ENCODE data around the gene RAB11FIP4. TPM values are rescaled to one million over a fixed set of nuclear protein-coding genes. Genes with fewer than 3 reads are reported as not detected.

RAB11FIP4 gene
- total and polyA plus RNA-seq, 2 of the 13 experiments (the other 11 are each of a cell fraction or from before 2014, with no cell fraction given), result 28.0 to 89.3 TPM

GRCh38 chr17:31556969-31557645 lies 165.6 kb downstream of the RAB11FIP4 start:
- Histone ChIP-seq H3K27me3 (ENCODE audit: control insufficient read depth in 1 of 2, insufficient read depth in 2 of 2, low read length in 2 of 2) (peaks cover 0 to 6% of the 10 kb centered on the region in 2 experiments; a peak in 3 of 5 replicates), H3K4me3 (replicated peaks in 1 of 3; ENCODE audit: insufficient read depth in 1 of 3, low read depth in 2 of 3, low read length in 3 of 3) (no peak overlapping the region), H3K79me2 (ENCODE audit: insufficient read depth, low read length) (no peaks in the 10 kb centered on the region), H3K4me1 (ENCODE audit: insufficient read depth, low read length) (peaks cover 37% of the 10 kb centered on the region), H3K9me3 (ENCODE audit: low read length) (no peaks in the 10 kb centered on the region), H3K27ac (ENCODE audit: extremely low read length, insufficient read depth, low read length) (no peak overlapping the region), H3K36me3 (replicated peaks in 1 of 2; ENCODE audit: control insufficient read depth in 1 of 2, insufficient read depth in 2 of 2, low read length in 2 of 2) (no peaks in the 10 kb centered on the region), H3K9ac (ENCODE audit: insufficient read depth, low read depth, low read length) (no peak overlapping the region), H4K20me1 (ENCODE audit: insufficient read depth, low read length) (no peaks in the 10 kb centered on the region), H3K4me2 (ENCODE audit: low read depth, low read length) (no peak overlapping the region), H2AFZ (ENCODE audit: low read length) (no peak overlapping the region)
- ChIA-PET POLR2A (interaction anchor here (0.7 to 1.8 kb wide), 3 partner anchors 8 to 339 kb away, joined by 3 to 5 read pairs (median 4); no protein-coding TSS in a partner anchor), CTCF (ENCODE audit: low intra/inter-chr PET ratio, low total read pairs) (interaction anchor here (1.2 kb wide), 1 partner anchor 286 kb away, joined by 3 read pairs; no protein-coding TSS in a partner anchor)
- DNase-seq (ENCODE audit: low spot score), result no peak
- no peak for ATAC-seq
- intact Hi-C loops (cut with micrococcal nuclease; ENCODE audit: unreplicated experiment), result no loop called here
- TF ChIP-seq MAFF (IDR thresholded peaks at IDR 0.05; ENCODE audit: low read depth, low read length) (no peak), ARNT2 (CRISPR knock-in tag; IDR thresholded peaks at IDR 0.05; ENCODE audit: low read depth) (no peak), KDM6A (CRISPR knock-in tag; IDR thresholded peaks at IDR 0.05; ENCODE audit: low read depth) (no peak)
- BruUV-seq (replicated peaks), result no TSS peak
- FAIRE-seq, result no peak
- in situ Hi-C loops (cut with HindIII; ENCODE audit: extremely low pct_ligation_motif_present, low pct_unique_long_range_greater_than_20kb), result loop anchor here (5.0 kb wide), 1 partner anchor 285 kb away; no protein-coding TSS in a partner anchor
- 51% methylated on average over 5 of the region's 13 CpGs for WGBS (ENCODE audit: low lambda C conversion rate)

- H3K27me3 ChIP-seq (ENCODE audit: control insufficient read depth in 1 of 2, insufficient read depth in 2 of 2, low read length in 2 of 2), result peaks cover 0 to 6% of the 10 kb centered on the region in 2 experiments; a peak in 3 of 5 replicates
- H4K20me1 ChIP-seq (ENCODE audit: insufficient read depth, low read length), result no peaks in the 10 kb centered on the region
- CTCF ChIA-PET (ENCODE audit: low intra/inter-chr PET ratio, low total read pairs), result interaction anchor here (2.1 kb wide), 1 partner anchor 283 kb away, joined by 34 read pairs; no protein-coding TSS in a partner anchor
- 86% methylated on average over 25 of the region's 111 CpGs for WGBS (ENCODE audit: low lambda C conversion rate)
- FAIRE-seq (no peak), DNase-seq (ENCODE audit: low spot score) (peak; percentile 59), ATAC-seq (peak; percentile 76)
- peak overlapping the region; percentile 81 for H3K4me2 ChIP-seq (ENCODE audit: low read depth, low read length)
- POLR2A ChIA-PET, result interaction anchor here (1.6 to 1.8 kb wide), 2 partner anchors 10 to 245 kb away, joined by 3 to 4 read pairs; no protein-coding TSS in a partner anchor
- in situ Hi-C loops (cut with HindIII; ENCODE audit: extremely low pct_ligation_motif_present, low pct_unique_long_range_greater_than_20kb), result loop anchor here (5.0 kb wide), 1 partner anchor 283 kb away; no protein-coding TSS in a partner anchor
- no peaks in the 10 kb centered on the region for H3K36me3 ChIP-seq (replicated peaks in 1 of 2; ENCODE audit: control insufficient read depth in 1 of 2, insufficient read depth in 2 of 2, low read length in 2 of 2)
- no TSS peak for BruUV-seq (replicated peaks)
- H3K9me3 ChIP-seq (ENCODE audit: low read length), result no peaks in the 10 kb centered on the region
- intact Hi-C loops (cut with micrococcal nuclease; ENCODE audit: unreplicated experiment), result loop anchor here (1.0 kb wide), 1 partner anchor 283 kb away; no protein-coding TSS in a partner anchor
- peaks cover 44% of the 10 kb centered on the region for H3K4me1 ChIP-seq (ENCODE audit: insufficient read depth, low read length)
- no peaks in the 10 kb centered on the region for H3K79me2 ChIP-seq (ENCODE audit: insufficient read depth, low read length)
- H3K9ac ChIP-seq (ENCODE audit: insufficient read depth, low read depth, low read length), result peak overlapping the region; percentile 62
- H3K27ac ChIP-seq (ENCODE audit: extremely low read length, insufficient read depth, low read length), result peak overlapping the region; percentile 58
- H2AFZ ChIP-seq (ENCODE audit: low read length), result no peak overlapping the region
- peak overlapping the region; percentile 66 to 73 (median 73) for H3K4me3 ChIP-seq (replicated peaks in 1 of 3; ENCODE audit: insufficient read depth in 1 of 3, low read depth in 2 of 3, low read length in 3 of 3)
- TF ChIP-seq ZNF563 (CRISPR knock-in tag; IDR thresholded peaks at IDR 0.05), result peak; percentile 59
- TF ChIP-seq HHEX (CRISPR knock-in tag; IDR thresholded peaks at IDR 0.05), result no peak
- no peak for TF ChIP-seq REL (CRISPR knock-in tag; conservative IDR thresholded peaks at IDR 0.05)
- TF ChIP-seq DZIP1 (CRISPR knock-in tag; IDR thresholded peaks at IDR 0.05), result peak; percentile 31; the same call in 1 of the 2 replicates
- TF ChIP-seq ZNF292 (CRISPR knock-in tag; IDR thresholded peaks at IDR 0.05; ENCODE audit: borderline replicate concordance, low read depth), result no peak
Observed at GRCh38 chr17:31558748-31559583, 167.5 kb downstream of the RAB11FIP4 start.

All from HepG2 (cell line).